Panc1 (cell line): ENCODE results near the gene HIPK2. TPM values are rescaled to one million over a fixed set of nuclear protein-coding genes. Genes with fewer than 3 reads are reported as not detected.
A peak's percentile ranks its signal among the peaks of the same experiment; 100 is the strongest.

Source experiments
- ATAC-seq: fragments of 200-7000 bp; cut with Tn5 transposase; 2 replicates; pipeline ENCODE4 v1.9.1; 2020; ENCODE audit warnings: mild to moderate bottlenecking, moderate library complexity
- BruUV-seq: library from RNA; stranded (reverse); fragments of 400-500 nt; replicated peaks from 2 replicates; lab custom pipeline; 2021; lab: Mats Ljungman, UMichigan
- CTCF ChIA-PET: fragments of 300-600 bp; sonication (Branson Sonifier 250); formaldehyde crosslinking; loops from one replicate; lab custom pipeline; 2022; ENCODE audit warnings: antibody characterized with exemption; lab: Charles Lee
- POLR2A ChIA-PET: fragments of 300-600 bp; sonication (Branson Sonifier 250); formaldehyde crosslinking; loops from one replicate; lab custom pipeline; 2022; ENCODE audit warnings: antibody characterized with exemption; lab: Charles Lee
- DNase-seq: peaks from one replicate; pipeline ENCODE4 v3.0.0-alpha.2; 2010; ENCODE audit warnings: low read depth, low spot score
- H3K27ac ChIP-seq: 2 replicates; pipeline ENCODE4 v1.5.1; 2011; ENCODE audit warnings: mild to moderate bottlenecking, low read length, inconsistent platforms
- H3K27me3 ChIP-seq: fragments of 200-500 bp; sonication (Bioruptor generic); 2 replicates; pipeline ENCODE4 v1.6.0; 2014; ENCODE audit warnings: low read length, inconsistent platforms; ENCODE audit not compliant: control insufficient read depth, insufficient read depth
- H3K36me3 ChIP-seq: fragments of 200-500 bp; sonication (Bioruptor generic); 2 replicates; pipeline ENCODE4 v1.5.1; 2014; ENCODE audit warnings: inconsistent platforms, mild to moderate bottlenecking, low read length, moderate library complexity; ENCODE audit not compliant: control insufficient read depth, insufficient read depth
- H3K4me1 ChIP-seq: 2 replicates; pipeline ENCODE4 v1.5.1; 2011; ENCODE audit warnings: inconsistent platforms, mild to moderate bottlenecking, low read length, moderate library complexity; ENCODE audit not compliant: control insufficient read depth, insufficient read depth
- H3K4me3 ChIP-seq, 2 experiments: 2 replicates each; pipeline ENCODE4 v1.5.1; 2011 to 2012; ENCODE audit warnings: low read depth in 2 of 2, low read length in 2 of 2, mild to moderate bottlenecking in 2 of 2, inconsistent platforms in 1 of 2, moderate library complexity in 1 of 2
- H3K9me3 ChIP-seq: fragments of 200-500 bp; sonication (Bioruptor generic); 2 replicates; pipeline ENCODE4 v1.5.1; 2014; ENCODE audit warnings: low read depth, mild to moderate bottlenecking, inconsistent platforms, low read length, moderate library complexity; ENCODE audit not compliant: control insufficient read depth, insufficient read depth
- POLR2AphosphoS5 ChIP-seq: IDR thresholded peaks from 2 replicates; pipeline ENCODE4 v1.6.1; 2012; ENCODE audit warnings: mild to moderate bottlenecking, low read depth, low read length, moderate library complexity
- SIN3A ChIP-seq: IDR thresholded peaks from 2 replicates; pipeline ENCODE4 v1.6.1; 2012; ENCODE audit warnings: low read depth, mild to moderate bottlenecking, low read length, moderate library complexity, borderline replicate concordance; ENCODE audit not compliant: insufficient read depth
- TCF7L2 ChIP-seq: IDR thresholded peaks from 2 replicates; pipeline ENCODE4 v1.6.1; 2011; ENCODE audit warnings: mild to moderate bottlenecking, low read depth, low read length, inconsistent platforms
- in situ Hi-C: cut with HindIII; loops from 2 replicates; pipeline ENCODE4 v1.10.0; 2016; ENCODE audit warnings: low sequenced_read_pairs, low pct_unique_long_range_greater_than_20kb
- intact Hi-C: fragments of 100-400 bp; cut with micrococcal nuclease; formaldehyde crosslinking; loops from one replicate; pipeline ENCODE4 v1.10.0; 2022; ENCODE audit not compliant: unreplicated experiment
- total RNA-seq: library from RNA; stranded (reverse); gene quantifications from one replicate; pipeline ENCODE4 v1.2.1, GENCODE V29; 2021; ENCODE audit not compliant: unreplicated experiment
- TF ChIP-seq, protein P1 (sequence below), 2 experiments: IDR thresholded peaks; 2 replicates each; pipeline ENCODE4 v1.6.1; 2011 to 2012; ENCODE audit warnings: low read depth in 2 of 2, control low read depth in 1 of 2, low read length in 1 of 2, mild to moderate bottlenecking in 1 of 2, moderate library complexity in 1 of 2; ENCODE audit not compliant: insufficient read depth in 1 of 2
- TF ChIP-seq, protein P2 (sequence below): fragments of 450-650 bp; IDR thresholded peaks from 2 replicates; pipeline ENCODE4 v1.5.1; 2017; ENCODE audit warnings: mild to moderate bottlenecking

The HIPK2 gene
- total RNA-seq, 1 experiment from 2014 or later: 34.1 TPM

DNA sequence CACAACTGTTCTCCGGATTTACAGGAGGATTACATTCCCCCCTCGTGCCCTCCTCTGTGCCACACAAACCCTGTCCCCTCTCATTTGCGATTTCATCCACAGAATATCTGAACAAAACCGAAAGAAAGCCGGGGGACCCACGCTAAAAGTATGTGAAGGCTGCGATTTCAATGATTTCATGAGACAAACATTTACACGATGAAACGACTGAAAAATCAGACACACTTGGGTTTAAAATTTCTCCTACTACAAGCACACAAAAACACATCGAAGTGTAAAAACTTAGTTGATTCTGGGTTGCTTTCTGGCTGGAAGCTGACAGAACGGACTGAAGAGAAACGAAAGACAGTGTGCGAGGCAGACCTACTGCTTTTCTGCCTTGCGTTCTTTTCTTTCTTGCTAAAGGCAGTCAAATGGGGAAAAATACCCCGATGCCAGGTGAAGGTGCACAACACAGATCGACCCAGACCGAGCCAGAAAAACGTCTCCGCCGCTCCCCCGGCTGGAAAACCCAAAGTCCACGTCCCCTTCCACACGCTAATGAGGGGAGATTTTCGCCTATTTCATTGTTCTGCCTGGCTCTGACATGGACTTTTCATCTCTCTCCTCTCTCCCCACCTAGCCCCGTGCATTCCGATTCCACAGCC, 1.2 kb downstream of the HIPK2 start:
- DNase-seq: no peak
- Histone ChIP-seq H3K4me1 (peaks cover 25% of the 10 kb centered on the region), H3K9me3 (no peaks in the 10 kb centered on the region), H3K36me3 (no peaks in the 10 kb centered on the region; the same call in 1 of the 2 replicates), H3K4me3 (peak overlapping the region; percentile 93 to 95), H3K27ac (peak overlapping the region; percentile 95), H3K27me3 (no peaks in the 10 kb centered on the region; the same call in 1 of the 2 replicates)
- intact Hi-C loops (loop anchor here (1.0 kb wide), 1 partner anchor 226 kb away; no protein-coding TSS in a partner anchor), in situ Hi-C loops (no loop called here)
- no TSS peak for BruUV-seq
- no peak for ATAC-seq
- no peak for TF ChIP-seq POLR2AphosphoS5
- TF ChIP-seq, protein P1, sequence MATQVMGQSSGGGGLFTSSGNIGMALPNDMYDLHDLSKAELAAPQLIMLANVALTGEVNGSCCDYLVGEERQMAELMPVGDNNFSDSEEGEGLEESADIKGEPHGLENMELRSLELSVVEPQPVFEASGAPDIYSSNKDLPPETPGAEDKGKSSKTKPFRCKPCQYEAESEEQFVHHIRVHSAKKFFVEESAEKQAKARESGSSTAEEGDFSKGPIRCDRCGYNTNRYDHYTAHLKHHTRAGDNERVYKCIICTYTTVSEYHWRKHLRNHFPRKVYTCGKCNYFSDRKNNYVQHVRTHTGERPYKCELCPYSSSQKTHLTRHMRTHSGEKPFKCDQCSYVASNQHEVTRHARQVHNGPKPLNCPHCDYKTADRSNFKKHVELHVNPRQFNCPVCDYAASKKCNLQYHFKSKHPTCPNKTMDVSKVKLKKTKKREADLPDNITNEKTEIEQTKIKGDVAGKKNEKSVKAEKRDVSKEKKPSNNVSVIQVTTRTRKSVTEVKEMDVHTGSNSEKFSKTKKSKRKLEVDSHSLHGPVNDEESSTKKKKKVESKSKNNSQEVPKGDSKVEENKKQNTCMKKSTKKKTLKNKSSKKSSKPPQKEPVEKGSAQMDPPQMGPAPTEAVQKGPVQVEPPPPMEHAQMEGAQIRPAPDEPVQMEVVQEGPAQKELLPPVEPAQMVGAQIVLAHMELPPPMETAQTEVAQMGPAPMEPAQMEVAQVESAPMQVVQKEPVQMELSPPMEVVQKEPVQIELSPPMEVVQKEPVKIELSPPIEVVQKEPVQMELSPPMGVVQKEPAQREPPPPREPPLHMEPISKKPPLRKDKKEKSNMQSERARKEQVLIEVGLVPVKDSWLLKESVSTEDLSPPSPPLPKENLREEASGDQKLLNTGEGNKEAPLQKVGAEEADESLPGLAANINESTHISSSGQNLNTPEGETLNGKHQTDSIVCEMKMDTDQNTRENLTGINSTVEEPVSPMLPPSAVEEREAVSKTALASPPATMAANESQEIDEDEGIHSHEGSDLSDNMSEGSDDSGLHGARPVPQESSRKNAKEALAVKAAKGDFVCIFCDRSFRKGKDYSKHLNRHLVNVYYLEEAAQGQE (IDR thresholded peaks at IDR 0.05; ENCODE audit: insufficient read depth in 1 of 2, low read depth in 2 of 2, low read length in 1 of 2): no peak
- no peak for TF ChIP-seq SIN3A
- TF ChIP-seq, protein P2, sequence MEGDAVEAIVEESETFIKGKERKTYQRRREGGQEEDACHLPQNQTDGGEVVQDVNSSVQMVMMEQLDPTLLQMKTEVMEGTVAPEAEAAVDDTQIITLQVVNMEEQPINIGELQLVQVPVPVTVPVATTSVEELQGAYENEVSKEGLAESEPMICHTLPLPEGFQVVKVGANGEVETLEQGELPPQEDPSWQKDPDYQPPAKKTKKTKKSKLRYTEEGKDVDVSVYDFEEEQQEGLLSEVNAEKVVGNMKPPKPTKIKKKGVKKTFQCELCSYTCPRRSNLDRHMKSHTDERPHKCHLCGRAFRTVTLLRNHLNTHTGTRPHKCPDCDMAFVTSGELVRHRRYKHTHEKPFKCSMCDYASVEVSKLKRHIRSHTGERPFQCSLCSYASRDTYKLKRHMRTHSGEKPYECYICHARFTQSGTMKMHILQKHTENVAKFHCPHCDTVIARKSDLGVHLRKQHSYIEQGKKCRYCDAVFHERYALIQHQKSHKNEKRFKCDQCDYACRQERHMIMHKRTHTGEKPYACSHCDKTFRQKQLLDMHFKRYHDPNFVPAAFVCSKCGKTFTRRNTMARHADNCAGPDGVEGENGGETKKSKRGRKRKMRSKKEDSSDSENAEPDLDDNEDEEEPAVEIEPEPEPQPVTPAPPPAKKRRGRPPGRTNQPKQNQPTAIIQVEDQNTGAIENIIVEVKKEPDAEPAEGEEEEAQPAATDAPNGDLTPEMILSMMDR: no peak
- no peak for TF ChIP-seq TCF7L2
- CTCF ChIA-PET: no interaction called here
- POLR2A ChIA-PET: no interaction called here

GRCh38 chr7:139775829-139776266, 1.9 kb downstream of the HIPK2 start:
- Histone ChIP-seq H3K4me1 (peaks cover 28% of the 10 kb centered on the region), H3K9me3 (no peaks in the 10 kb centered on the region), H3K27me3 (no peaks in the 10 kb centered on the region; the same call in 1 of the 2 replicates), H3K4me3 (peak overlapping the region; percentile 93 to 95), H3K36me3 (no peaks in the 10 kb centered on the region; the same call in 1 of the 2 replicates), H3K27ac (peak overlapping the region; percentile 95)
- no TSS peak for BruUV-seq
- ChIA-PET CTCF (no interaction called here), POLR2A (no interaction called here)
- peak; percentile 64 for ATAC-seq
- peak; percentile 75 for DNase-seq
- in situ Hi-C loops (no loop called here), intact Hi-C loops (loop anchor here (1.0 to 2.0 kb wide), 2 partner anchors 129 to 226 kb away; no protein-coding TSS in a partner anchor)
- TF ChIP-seq, protein P2: peak; percentile 87
- TF ChIP-seq, protein P1 (IDR thresholded peaks at IDR 0.05; ENCODE audit: insufficient read depth in 1 of 2, low read depth in 2 of 2, low read length in 1 of 2): no peak
